COLO668 (cell line): Measurements from ENCODE around the gene RHOJ.
A peak's percentile ranks its signal among the peaks of the same experiment; 100 is the strongest.
"Not testable (repeated sequence)": the region's sequence is repeated elsewhere in the genome, so short reads cannot be mapped to it uniquely, and the experiment has no call there.

ENCODE experiments used
- DNase-seq: peaks from one replicate; lab custom pipeline; 2025; ENCODE audit not compliant: unreplicated experiment; lab: John Stamatoyannopoulos, UW

RHOJ gene

GRCh38 chr14:63266106-63266505 lies 61.9 kb downstream of the RHOJ start:
- DNase-seq, result no peak

- DNase-seq, result no peak
Measured at GRCh38 chr14:63267171-63267570, 62.9 kb downstream of the RHOJ start.

GRCh38 chr14:63268771-63269170 lies 64.5 kb downstream of the RHOJ start:
- no peak for DNase-seq

- DNase-seq, result no peak
Measured at GRCh38 chr14:63269561-63270225, 65.5 kb downstream of the RHOJ start.

GRCh38 chr14:63273129-63273528 lies 68.9 kb downstream of the RHOJ start:
- no peak for DNase-seq

- no peak for DNase-seq
Measured at GRCh38 chr14:63273717-63274655, 69.7 kb downstream of the RHOJ start.

- peak; percentile 79 for DNase-seq
Measured at GRCh38 chr14:63275611-63276010, 71.4 kb downstream of the RHOJ start.

GRCh38 chr14:63276016-63276415 lies 71.8 kb downstream of the RHOJ start:
- DNase-seq, result peak; percentile 83

GRCh38 chr14:63276492-63277342 lies 72.5 kb downstream of the RHOJ start:
- peak; percentile 37 for DNase-seq

GRCh38 chr14:63277591-63278183 lies 73.4 kb downstream of the RHOJ start:
- peak; percentile 55 for DNase-seq

- DNase-seq, result not testable (repeated sequence)
Measured at GRCh38 chr14:63279933-63280332, 75.7 kb downstream of the RHOJ start.

GRCh38 chr14:63282997-63283883 lies 79.0 kb downstream of the RHOJ start:
- no peak for DNase-seq

GRCh38 chr14:63283884-63284248 lies 79.6 kb downstream of the RHOJ start:
- DNase-seq, result no peak

- DNase-seq, result peak; percentile 76
Measured at GRCh38 chr14:63286071-63286470, 81.8 kb downstream of the RHOJ start.

- peak; percentile 19 for DNase-seq
Measured at GRCh38 chr14:63287666-63288483, 83.6 kb downstream of the RHOJ start.

GRCh38 chr14:63288853-63289252 lies 84.6 kb downstream of the RHOJ start:
- DNase-seq, result no peak

GRCh38 chr14:63290741-63291430 lies 86.6 kb downstream of the RHOJ start:
- no peak for DNase-seq

- no peak for DNase-seq
Measured at GRCh38 chr14:63292805-63293204, 88.6 kb downstream of the RHOJ start.
